Mesenchymal stem cell (in vitro differentiated cells and primary cell): ENCODE results near the gene UBTD1.

Experiments used
- DNase-seq: peaks from one replicate; pipeline ENCODE4 v3.0.0-alpha.2; 2013
- H2AFZ ChIP-seq: one replicate; pipeline ENCODE4 v1.6.1; 2013; ENCODE audit warnings: low read depth, mild to moderate bottlenecking, control low read depth, inconsistent platforms, low read length, moderate library complexity
- H2AK5ac ChIP-seq: 2 replicates; pipeline ENCODE4 v1.6.1; 2013; ENCODE audit warnings: low read length, moderate library complexity, mild to moderate bottlenecking, inconsistent platforms; ENCODE audit not compliant: severe bottlenecking
- H2BK120ac ChIP-seq: one replicate; pipeline ENCODE4 v1.6.1; 2013; ENCODE audit warnings: low read depth, mild to moderate bottlenecking, inconsistent platforms, low read length, moderate library complexity
- H2BK12ac ChIP-seq, 2 experiments: one replicate each; pipeline ENCODE4 v1.6.1; 2013; ENCODE audit warnings: inconsistent platforms in 2 of 2, low read length in 2 of 2, mild to moderate bottlenecking in 2 of 2, moderate library complexity in 2 of 2, control low read depth in 1 of 2
- H2BK15ac ChIP-seq: one replicate; pipeline ENCODE4 v1.6.1; 2013; ENCODE audit warnings: mild to moderate bottlenecking, low read depth, inconsistent platforms; ENCODE audit not compliant: poor library complexity, severe bottlenecking
- H2BK5ac ChIP-seq: 2 replicates; pipeline ENCODE4 v1.6.1; 2013; ENCODE audit warnings: low read depth, mild to moderate bottlenecking, low read length, control low read depth, inconsistent platforms; ENCODE audit not compliant: poor library complexity, severe bottlenecking
- H3K14ac ChIP-seq, 2 experiments: one replicate each; pipeline ENCODE4 v1.6.1; 2013; ENCODE audit warnings: inconsistent platforms in 2 of 2, low read length in 2 of 2, control low read depth in 1 of 2, mild to moderate bottlenecking in 1 of 2, moderate library complexity in 1 of 2
- H3K18ac ChIP-seq, 2 experiments: one replicate each; pipeline ENCODE4 v1.6.1; 2013; ENCODE audit warnings: inconsistent platforms in 2 of 2, low read length in 2 of 2, control low read depth in 1 of 2, low read depth in 1 of 2, mild to moderate bottlenecking in 1 of 2
- H3K23ac ChIP-seq, 2 experiments: one replicate each; pipeline ENCODE4 v1.6.1; 2013; ENCODE audit warnings: inconsistent platforms in 2 of 2, low read length in 2 of 2, mild to moderate bottlenecking in 2 of 2, moderate library complexity in 2 of 2, control low read depth in 1 of 2
- H3K27ac ChIP-seq: 2 replicates; pipeline ENCODE4 v1.5.1; 2013; ENCODE audit warnings: mild to moderate bottlenecking, moderate library complexity, low read length, control low read depth, inconsistent platforms; ENCODE audit not compliant: poor library complexity, severe bottlenecking
- H3K27me3 ChIP-seq, 2 experiments: 2 replicates each; pipeline versions ENCODE4 v1.6.1 to v1.7.0; 2013; ENCODE audit warnings: low read length in 2 of 2, mild to moderate bottlenecking in 2 of 2, moderate library complexity in 2 of 2, control low read depth in 1 of 2, inconsistent platforms in 1 of 2; ENCODE audit not compliant: control insufficient read depth in 1 of 2, insufficient read depth in 1 of 2
- H3K36me3 ChIP-seq, 2 experiments: 2 replicates each; pipeline versions ENCODE4 v1.6.1 to v1.7.0; 2013; ENCODE audit warnings: low read length in 2 of 2, control low read depth in 1 of 2, inconsistent platforms in 1 of 2, low read depth in 1 of 2, mild to moderate bottlenecking in 1 of 2; ENCODE audit not compliant: insufficient read depth in 2 of 2, control insufficient read depth in 1 of 2
- H3K4ac ChIP-seq, 2 experiments: one replicate each; pipeline ENCODE4 v1.6.1; 2013; ENCODE audit warnings: inconsistent platforms in 2 of 2, low read length in 2 of 2, mild to moderate bottlenecking in 2 of 2, moderate library complexity in 2 of 2, control low read depth in 1 of 2, low read depth in 1 of 2
- H3K4me1 ChIP-seq: 2 replicates; pipeline ENCODE4 v1.6.1; 2013; ENCODE audit warnings: low read depth, low read length, control low read depth; ENCODE audit not compliant: control insufficient read depth, insufficient read depth
- H3K4me2 ChIP-seq: 2 replicates; pipeline ENCODE4 v1.6.1; 2013; ENCODE audit warnings: low read length, mild to moderate bottlenecking, inconsistent platforms; ENCODE audit not compliant: poor library complexity, severe bottlenecking
- H3K4me3 ChIP-seq, 2 experiments: 2 replicates each; pipeline versions ENCODE4 v1.5.1 to v1.7.0; 2013; ENCODE audit warnings: low read length in 2 of 2, mild to moderate bottlenecking in 2 of 2, control low read depth in 1 of 2, low read depth in 1 of 2; ENCODE audit not compliant: insufficient read depth in 1 of 2
- H3K79me1 ChIP-seq: replicated peaks from 2 replicates; pipeline ENCODE4 v1.6.1; 2013; ENCODE audit warnings: mild to moderate bottlenecking, control low read depth, low read length, inconsistent platforms; ENCODE audit not compliant: poor library complexity, severe bottlenecking
- H3K9ac ChIP-seq: 2 replicates; pipeline ENCODE4 v1.7.0; 2013; ENCODE audit warnings: mild to moderate bottlenecking, low read length, moderate library complexity
- H3K9me3 ChIP-seq: 2 replicates; pipeline ENCODE4 v1.7.0; 2013; ENCODE audit warnings: mild to moderate bottlenecking, low read length; ENCODE audit not compliant: control insufficient read depth
- H4K8ac ChIP-seq: one replicate; pipeline ENCODE4 v1.6.1; 2013; ENCODE audit warnings: inconsistent platforms, mild to moderate bottlenecking, low read length, moderate library complexity
- H4K91ac ChIP-seq: one replicate; pipeline ENCODE4 v1.6.1; 2013; ENCODE audit warnings: mild to moderate bottlenecking, low read length, inconsistent platforms
- WGBS: methylation state at CpG from one replicate; pipeline ENCODE4 v1.1.7; 2013; ENCODE audit warnings: mixed read lengths; 5-methylcytosine and 5-hydroxymethylcytosine counted together

UBTD1 gene

GRCh38 chr10:97538411-97538810 is 39.7 kb downstream of the UBTD1 start:
- peak; percentile 85 for DNase-seq
- Histone ChIP-seq H4K8ac (no peak overlapping the region), H2BK5ac (no peak overlapping the region), H2BK15ac (no peak overlapping the region), H3K4me2 (no peak overlapping the region), H3K27ac (peak overlapping the region; percentile 96), H3K9ac (peak overlapping the region; percentile 17), H3K27me3 (no peaks in the 10 kb centered on the region), H2BK120ac (no peak overlapping the region), H2BK12ac (peak overlapping the region in 1 of 2 experiments; percentile 87), H2AFZ (no peak overlapping the region), H3K36me3 (peaks cover 0 to 3% of the 10 kb centered on the region in 2 experiments), H3K18ac (peak overlapping the region in 1 of 2 experiments; percentile 31), H3K4me1 (peaks cover 53% of the 10 kb centered on the region), H3K14ac (no peak overlapping the region), H4K91ac (no peak overlapping the region), H3K9me3 (no peaks in the 10 kb centered on the region), H3K23ac (no peak overlapping the region), H2AK5ac (peak overlapping the region; percentile 37), H3K79me1 (peaks cover 27% of the 10 kb centered on the region), H3K4ac (peak overlapping the region in 1 of 2 experiments; percentile 3), H3K4me3 (no peak overlapping the region)
- 55% methylated on average over 4 of the region's 4 CpGs for WGBS

GRCh38 chr10:97538839-97539238 is 40.1 kb downstream of the UBTD1 start:
- Histone ChIP-seq H3K9me3 (no peaks in the 10 kb centered on the region), H2BK5ac (no peak overlapping the region), H3K4me2 (no peak overlapping the region), H2BK120ac (peak overlapping the region; percentile 64), H3K36me3 (peaks cover 0 to 3% of the 10 kb centered on the region in 2 experiments), H2AFZ (no peak overlapping the region), H2BK12ac (peak overlapping the region in 1 of 2 experiments; percentile 87), H4K8ac (no peak overlapping the region), H3K79me1 (peaks cover 27% of the 10 kb centered on the region), H2AK5ac (peak overlapping the region; percentile 37), H3K4ac (peak overlapping the region; percentile 3 to 67), H3K18ac (peak overlapping the region; percentile 31 to 52), H3K9ac (peak overlapping the region; percentile 17), H3K14ac (no peak overlapping the region), H3K4me3 (no peak overlapping the region), H2BK15ac (peak overlapping the region; percentile 27), H4K91ac (no peak overlapping the region), H3K4me1 (peaks cover 52% of the 10 kb centered on the region), H3K27ac (peak overlapping the region; percentile 96), H3K27me3 (no peaks in the 10 kb centered on the region), H3K23ac (peak overlapping the region in 1 of 2 experiments; percentile 29)
- WGBS = 95% methylated on average over 3 of the region's 4 CpGs
- DNase-seq = no peak

GRCh38 chr10:97539523-97540200 is 40.9 kb downstream of the UBTD1 start:
- Histone ChIP-seq H3K14ac (no peak overlapping the region), H2BK15ac (peak overlapping the region; percentile 26), H2BK5ac (no peak overlapping the region), H2BK12ac (peak overlapping the region in 1 of 2 experiments; percentile 8), H2BK120ac (no peak overlapping the region), H4K91ac (peak overlapping the region; percentile 57), H3K4me1 (peaks cover 49% of the 10 kb centered on the region), H3K9ac (peak overlapping the region; percentile 72), H2AK5ac (peak overlapping the region; percentile 10), H3K36me3 (peaks cover 0 to 3% of the 10 kb centered on the region in 2 experiments), H2AFZ (no peak overlapping the region), H3K4me2 (no peak overlapping the region), H3K79me1 (peaks cover 23% of the 10 kb centered on the region), H4K8ac (peak overlapping the region; percentile 70), H3K9me3 (no peaks in the 10 kb centered on the region), H3K4ac (no peak overlapping the region), H3K23ac (no peak overlapping the region), H3K27ac (peak overlapping the region; percentile 96), H3K4me3 (peak overlapping the region in 1 of 2 experiments; percentile 20), H3K18ac (no peak overlapping the region), H3K27me3 (no peaks in the 10 kb centered on the region)
- WGBS = 26% methylated on average over 3 of the region's 6 CpGs
- peak; percentile 74 for DNase-seq

GRCh38 chr10:97540669-97541500 is 42.2 kb downstream of the UBTD1 start:
- Histone ChIP-seq H3K36me3 (peaks cover 0 to 3% of the 10 kb centered on the region in 2 experiments), H4K91ac (peak overlapping the region; percentile 93), H3K4me3 (peak overlapping the region in 1 of 2 experiments; percentile 43), H3K4me1 (peaks cover 46% of the 10 kb centered on the region), H2BK15ac (no peak overlapping the region), H2AK5ac (peak overlapping the region; percentile 97), H2BK120ac (no peak overlapping the region), H3K4me2 (no peak overlapping the region), H3K9me3 (no peaks in the 10 kb centered on the region), H3K27me3 (no peaks in the 10 kb centered on the region), H2BK5ac (peak overlapping the region; percentile 3), H3K4ac (peak overlapping the region; percentile 19 to 49), H3K9ac (peak overlapping the region; percentile 81), H2AFZ (no peak overlapping the region), H3K23ac (no peak overlapping the region), H3K27ac (peak overlapping the region; percentile 96), H2BK12ac (peak overlapping the region; percentile 59 to 95), H3K14ac (peak overlapping the region in 1 of 2 experiments; percentile 19), H3K79me1 (peaks cover 18% of the 10 kb centered on the region), H3K18ac (peak overlapping the region; percentile 17 to 79), H4K8ac (peak overlapping the region; percentile 58)
- 94% methylated on average over 14 of the region's 14 CpGs for WGBS
- DNase-seq = no peak
